Measurements from ENCODE around the gene CUTC.
"Not testable (repeated sequence)": the region's sequence is repeated elsewhere in the genome, so short reads cannot be mapped to it uniquely, and the experiment has no call there.

The CUTC gene

GRCh38 chr10:99732033-99732842 is at the start of gene CUTC, which contains the start of gene COX15:
CUTC (plus strand) TSS chr10:99732234; CDS start chr10:99732349, 115 bp downstream.
COX15 (minus strand) TSS chr10:99732127; CDS start chr10:99732049, 78 bp downstream.
- peak; percentile 76 for DNase-seq (ENCODE audit: low read depth)

- no peak for DNase-seq (ENCODE audit: low read depth)
Observed at GRCh38 chr10:99682752-99683151, 49.3 kb upstream of the CUTC start.

GRCh38 chr10:99685597-99685967 is 46.5 kb upstream of the CUTC start:
- DNase-seq (ENCODE audit: low read depth), result no peak

- no peak for DNase-seq (ENCODE audit: low read depth)
Observed at GRCh38 chr10:99689461-99689860, 42.6 kb upstream of the CUTC start.

- peak; percentile 26 for DNase-seq (ENCODE audit: low read depth)
Observed at GRCh38 chr10:99693933-99694583, 38.0 kb upstream of the CUTC start.

- no peak for DNase-seq (ENCODE audit: low read depth)
Observed at GRCh38 chr10:99695761-99696160, 36.3 kb upstream of the CUTC start.

- DNase-seq (ENCODE audit: low read depth), result no peak
Observed at GRCh38 chr10:99698504-99699080, 33.4 kb upstream of the CUTC start.

GRCh38 chr10:99700649-99701048 is 31.4 kb upstream of the CUTC start:
- DNase-seq (ENCODE audit: low read depth), result no peak

- no peak for DNase-seq (ENCODE audit: low read depth)
Observed at GRCh38 chr10:99708428-99709012, 23.5 kb upstream of the CUTC start.

GRCh38 chr10:99709480-99710229 is 22.4 kb upstream of the CUTC start:
- no peak for DNase-seq (ENCODE audit: low read depth)

- no peak for DNase-seq (ENCODE audit: low read depth)
Observed at GRCh38 chr10:99711129-99711719, 20.8 kb upstream of the CUTC start.

- no peak for DNase-seq (ENCODE audit: low read depth)
Observed at GRCh38 chr10:99714446-99714845, 17.6 kb upstream of the CUTC start.

GRCh38 chr10:99720387-99720786 is 11.6 kb upstream of the CUTC start:
- no peak for DNase-seq (ENCODE audit: low read depth)

- no peak for DNase-seq (ENCODE audit: low read depth)
Observed at GRCh38 chr10:99730026-99730425, 2.0 kb upstream of the CUTC start.

- DNase-seq (ENCODE audit: low read depth), result no peak
Observed at GRCh38 chr10:99731306-99732032, 565 bp upstream of the CUTC start.

- DNase-seq (ENCODE audit: low read depth), result no peak
Observed at GRCh38 chr10:99733366-99733765, 1.3 kb downstream of the CUTC start.

- DNase-seq (ENCODE audit: low read depth), result not testable (repeated sequence)
Observed at GRCh38 chr10:99734111-99734510, 2.1 kb downstream of the CUTC start.

GRCh38 chr10:99740260-99740659 is 8.2 kb downstream of the CUTC start:
- DNase-seq (ENCODE audit: low read depth), result no peak

- DNase-seq (ENCODE audit: low read depth), result no peak
Observed at GRCh38 chr10:99740933-99741559, 9.0 kb downstream of the CUTC start.

GRCh38 chr10:99742254-99742653 is 10.2 kb downstream of the CUTC start:
- DNase-seq (ENCODE audit: low read depth), result no peak
